IMR-90 (cell line): Measurements from ENCODE around the gene LENG1.

ENCODE experiments used
- CEBPB ChIP-seq: IDR thresholded peaks from 2 replicates; pipeline ENCODE4 v1.6.1; 2012; ENCODE audit warnings: low read depth, low read length, improper control_type of control experiment
- CTCF ChIP-seq: conservative IDR thresholded peaks from 2 replicates; pipeline ENCODE4 v1.5.1; 2012; ENCODE audit warnings: mild to moderate bottlenecking, low read depth, low read length, improper control_type of control experiment
- MXI1 ChIP-seq: IDR thresholded peaks from 2 replicates; pipeline ENCODE4 v1.6.1; 2012; ENCODE audit warnings: low read depth, mild to moderate bottlenecking, low read length, moderate library complexity, borderline replicate concordance
- RAD21 ChIP-seq: IDR thresholded peaks from 2 replicates; pipeline ENCODE4 v1.6.1; 2012; ENCODE audit warnings: low read length, improper control_type of control experiment
- USF2 ChIP-seq: fragments of 150-350 bp; IDR thresholded peaks from 2 replicates; pipeline ENCODE4 v1.6.1; 2017; ENCODE audit warnings: mild to moderate bottlenecking, antibody characterized with exemption, low read length, low read depth

DNA sequence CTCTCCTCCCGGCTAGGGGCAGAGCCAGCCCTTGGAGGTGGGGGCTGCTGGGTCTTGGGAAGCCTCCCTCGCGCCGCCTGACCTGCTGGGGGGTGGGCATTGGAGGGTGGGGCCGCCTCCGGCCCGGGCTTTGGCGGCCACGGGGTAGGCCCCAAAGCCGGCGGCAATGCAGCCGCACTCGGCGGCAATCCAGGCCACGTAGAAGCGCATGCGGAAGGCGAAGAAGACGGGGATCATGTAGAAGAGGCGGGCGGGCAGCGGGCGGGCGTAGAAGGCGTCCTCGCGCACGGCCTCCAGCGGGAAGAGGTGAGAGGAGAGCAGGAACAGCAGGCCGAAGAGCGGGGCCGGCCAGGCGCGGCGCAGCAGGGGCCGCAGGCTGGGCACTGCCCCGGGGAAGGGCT, 21.2 kb upstream of the LENG1 start:
- TF ChIP-seq CTCF (no peak), MXI1 (no peak), RAD21 (no peak), USF2 (no peak), CEBPB (no peak)
